GM19372 (cell line): Measurements from ENCODE around the gene DEGS1.

Experiments used
- ATAC-seq: cut with Tn5 transposase; IDR thresholded peaks from one replicate; pipeline ENCODE4 v1.9.1; 2021; ENCODE audit warnings: mild to moderate bottlenecking, low read depth, moderate library complexity; ENCODE audit not compliant: unreplicated experiment

The DEGS1 gene

DNA sequence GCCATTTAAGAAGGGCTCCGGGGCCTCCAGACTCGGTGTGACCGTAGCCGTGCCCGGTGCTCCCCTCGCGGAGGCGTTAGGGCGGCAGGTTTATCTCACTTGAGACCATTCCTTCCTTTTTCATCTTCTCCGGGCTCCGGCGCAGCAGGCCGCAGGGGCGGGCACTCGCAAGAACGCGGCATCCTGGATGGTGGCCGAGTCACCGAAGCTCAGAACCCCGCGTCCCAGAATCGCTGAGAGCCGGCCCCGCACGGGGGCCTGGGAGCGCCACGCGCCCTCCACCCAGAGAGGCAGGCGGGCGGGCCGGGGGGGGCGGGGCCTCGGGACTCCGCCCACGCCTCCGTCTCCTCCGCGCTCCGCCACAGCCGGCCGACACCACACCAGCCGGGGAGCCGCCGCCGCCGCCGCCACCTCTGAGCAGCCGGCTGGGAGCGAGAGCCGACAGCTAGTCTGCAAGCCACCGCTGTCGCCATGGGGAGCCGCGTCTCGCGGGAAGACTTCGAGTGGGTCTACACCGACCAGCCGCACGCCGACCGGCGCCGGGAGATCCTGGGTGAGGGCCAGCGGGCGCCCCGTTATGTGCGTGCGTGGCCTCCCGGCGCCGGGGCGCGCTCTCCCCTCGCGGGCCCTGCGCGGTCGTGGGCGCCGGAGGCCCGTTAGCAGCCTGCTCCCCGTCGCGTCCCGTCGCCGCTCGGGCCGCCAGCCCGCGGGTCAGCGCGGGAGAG is at the start of gene DEGS1:
Gene DEGS1 (plus strand): TSS at position 375 of the 725 bp plus-strand sequence. CDS start 97 bp downstream, at position 472.
- ATAC-seq = peak; percentile 52

DNA sequence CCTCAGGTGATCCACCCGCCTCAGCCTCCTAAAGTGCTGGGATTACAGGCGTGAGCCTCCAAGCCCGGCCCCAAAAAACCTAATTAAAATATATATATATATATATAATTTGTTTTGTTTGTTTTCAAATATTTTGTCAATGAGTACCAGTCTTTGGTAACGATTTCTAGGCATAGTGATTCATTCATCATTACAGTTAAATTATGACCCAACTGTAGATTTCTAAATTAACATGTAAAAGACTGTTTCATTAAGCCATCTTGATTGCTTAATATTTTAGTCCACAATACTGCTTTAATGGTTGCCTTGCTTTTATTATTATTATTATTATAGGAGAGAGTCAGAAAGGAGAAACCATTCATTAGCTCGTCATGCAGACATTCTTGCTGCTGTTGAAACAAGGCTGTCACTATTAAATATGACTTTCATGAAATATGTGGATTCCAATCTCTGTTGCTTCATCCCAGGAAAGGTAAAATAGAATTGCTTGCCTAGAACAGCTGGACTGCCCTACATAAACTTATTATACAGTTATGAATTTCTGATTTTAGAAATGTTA is 49.2 kb upstream of the DEGS1 start:
- no peak for ATAC-seq

DNA sequence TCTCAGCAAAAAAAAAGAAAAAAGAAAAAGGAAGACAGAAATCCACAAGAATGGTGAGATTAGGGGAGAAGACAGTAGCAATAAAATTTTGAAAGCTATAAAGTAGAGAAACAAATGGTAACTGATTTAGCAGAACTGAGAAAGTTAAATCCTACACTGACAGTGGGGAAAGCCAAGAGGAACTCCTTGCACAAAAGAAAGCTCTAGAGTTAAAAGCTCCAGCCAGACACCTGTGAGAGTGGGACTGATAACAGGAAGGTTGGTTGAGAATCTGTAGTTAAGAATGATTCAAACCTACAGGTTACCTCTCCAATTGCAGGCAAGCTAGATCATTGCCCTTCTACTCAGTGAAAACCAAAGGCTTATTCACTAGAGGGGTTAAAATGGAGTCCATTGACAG is 45.5 kb upstream of the DEGS1 start:
- no peak for ATAC-seq

DNA sequence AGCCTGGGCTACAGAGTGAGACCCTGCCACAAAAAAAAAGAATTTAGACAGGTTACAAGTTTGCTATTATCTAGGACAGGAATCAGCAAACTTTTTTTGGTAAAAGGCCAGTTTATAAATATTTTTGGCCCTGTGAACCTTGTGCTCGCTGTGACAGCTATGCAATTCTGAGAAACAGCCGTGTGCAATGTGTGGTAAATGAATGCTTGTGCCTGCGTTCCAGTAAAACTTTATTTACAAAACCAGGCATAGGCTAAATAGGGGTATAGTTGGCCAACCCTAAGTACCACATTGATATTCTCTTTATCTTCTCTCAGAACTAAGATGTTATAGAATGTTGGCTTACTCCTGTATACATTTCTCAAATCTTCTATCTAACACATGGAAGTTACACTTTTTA is 44.8 kb upstream of the DEGS1 start:
- no peak for ATAC-seq

DNA sequence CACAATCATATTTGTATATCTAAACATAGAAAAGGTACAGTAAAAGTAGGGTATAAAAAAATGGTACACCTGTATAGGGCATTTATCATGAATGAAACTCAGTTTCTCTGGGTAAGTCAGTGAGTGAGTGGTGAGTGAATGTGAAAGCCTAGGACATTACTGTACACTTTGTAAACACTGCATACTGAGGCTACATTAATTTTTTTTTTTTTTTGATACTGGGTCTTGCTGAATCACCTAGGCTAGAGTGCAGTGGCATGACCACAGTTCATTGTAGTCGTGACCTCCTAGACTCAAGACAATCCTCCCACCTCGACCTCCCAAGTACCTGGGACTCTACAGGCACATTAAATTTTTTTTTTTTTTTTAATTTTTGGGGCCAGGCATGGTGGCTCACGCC is 41.3 kb upstream of the DEGS1 start:
- ATAC-seq = no peak

DNA sequence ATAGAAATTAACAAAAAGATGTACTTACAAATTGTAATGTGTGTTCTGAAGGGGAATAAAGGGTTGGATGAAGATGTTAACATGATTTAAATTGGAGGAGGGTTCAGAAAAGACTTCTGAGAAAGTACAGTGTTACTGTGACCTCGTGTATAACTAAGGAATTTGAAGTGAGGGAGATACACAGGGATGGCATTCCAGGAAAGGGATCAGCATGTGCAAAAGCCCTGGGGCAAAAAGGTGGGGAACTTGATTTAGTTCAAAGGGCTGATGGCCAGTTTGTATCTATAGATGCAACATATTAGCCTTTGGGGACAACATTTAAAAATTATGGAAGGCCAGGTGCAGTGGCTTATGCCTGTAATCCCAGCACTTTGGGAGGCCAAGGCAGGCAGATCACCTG is 33.3 kb upstream of the DEGS1 start:
- no peak for ATAC-seq

DNA sequence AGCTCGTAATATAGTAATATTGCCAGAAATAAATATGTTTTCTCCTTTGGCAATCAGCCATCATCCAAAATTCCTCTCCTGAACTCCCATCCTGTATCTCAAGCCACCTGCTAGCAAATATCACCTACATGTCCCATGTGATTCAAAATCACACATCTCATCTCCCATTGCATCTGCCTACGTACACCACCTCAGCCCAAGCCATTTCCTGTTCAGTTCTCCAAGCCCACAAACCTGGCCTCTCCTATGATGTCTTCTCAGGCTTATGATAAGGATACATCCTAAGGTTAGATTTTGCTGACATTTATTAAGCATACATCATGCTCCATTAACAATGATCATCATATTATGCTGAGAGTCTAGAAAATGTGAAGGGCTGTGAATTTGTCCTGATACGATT is 31.9 kb upstream of the DEGS1 start:
- no peak for ATAC-seq

DNA sequence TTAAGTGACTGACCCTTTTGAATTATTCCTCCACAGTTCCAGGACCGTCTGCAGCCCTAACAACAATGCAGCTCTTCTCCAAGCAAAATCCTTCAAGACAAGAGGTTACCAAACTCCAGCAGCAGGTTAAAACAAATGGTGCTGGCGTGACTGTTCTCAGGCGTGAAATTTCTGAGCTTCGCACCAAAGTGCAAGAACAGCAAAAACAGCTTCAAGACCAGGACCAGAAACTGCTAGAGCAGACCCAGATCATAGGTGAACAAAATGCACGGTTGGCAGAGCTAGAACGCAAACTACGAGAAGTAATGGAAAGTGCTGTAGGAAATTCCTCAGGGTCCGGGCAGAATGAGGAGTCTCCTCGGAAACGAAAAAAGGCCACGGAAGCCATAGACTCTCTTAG is 25.7 kb upstream of the DEGS1 start:
- ATAC-seq = no peak

DNA sequence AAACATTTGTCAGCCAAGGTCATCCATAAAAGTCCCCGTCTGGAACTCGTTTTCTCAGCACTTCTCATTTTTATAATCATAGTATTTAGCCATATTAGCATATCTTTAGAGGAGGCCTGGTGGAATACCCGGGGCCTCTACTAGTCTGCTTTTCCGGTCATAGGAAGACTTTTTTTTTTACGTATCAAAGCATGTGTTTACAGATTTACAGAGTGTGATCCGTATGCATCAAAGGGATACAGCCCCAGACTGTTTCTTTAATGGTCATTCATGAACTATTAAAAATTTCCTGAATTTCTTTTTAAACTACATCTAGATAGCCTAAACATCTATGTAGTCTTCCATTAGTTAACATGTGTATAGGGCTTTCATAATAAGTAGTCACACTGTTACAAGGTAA is 23.5 kb upstream of the DEGS1 start:
- no peak for ATAC-seq

DNA sequence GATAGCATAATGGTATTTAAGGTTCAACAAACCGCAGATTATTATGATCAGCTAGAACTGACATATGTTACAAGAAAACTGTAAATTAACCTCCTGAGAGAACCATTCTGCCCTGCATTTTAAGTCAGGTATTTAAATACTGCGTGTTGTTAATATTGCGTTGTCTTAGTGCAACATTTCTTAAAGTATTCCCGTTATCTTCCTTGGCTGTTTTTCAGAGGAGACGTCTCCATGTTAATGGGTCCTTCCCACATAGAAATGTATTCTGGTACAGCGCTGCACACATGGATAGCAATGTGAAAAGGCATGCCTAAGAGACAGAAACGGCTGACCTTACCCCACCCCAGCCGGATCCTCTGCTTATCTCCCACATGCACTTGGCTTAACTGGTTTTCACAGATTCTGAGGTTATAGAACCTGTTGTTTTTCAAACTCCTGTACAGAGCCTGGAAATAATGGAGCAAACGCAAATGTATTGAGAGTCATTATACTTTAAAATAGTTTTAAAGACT is 22.8 kb upstream of the DEGS1 start:
- no peak for ATAC-seq

DNA sequence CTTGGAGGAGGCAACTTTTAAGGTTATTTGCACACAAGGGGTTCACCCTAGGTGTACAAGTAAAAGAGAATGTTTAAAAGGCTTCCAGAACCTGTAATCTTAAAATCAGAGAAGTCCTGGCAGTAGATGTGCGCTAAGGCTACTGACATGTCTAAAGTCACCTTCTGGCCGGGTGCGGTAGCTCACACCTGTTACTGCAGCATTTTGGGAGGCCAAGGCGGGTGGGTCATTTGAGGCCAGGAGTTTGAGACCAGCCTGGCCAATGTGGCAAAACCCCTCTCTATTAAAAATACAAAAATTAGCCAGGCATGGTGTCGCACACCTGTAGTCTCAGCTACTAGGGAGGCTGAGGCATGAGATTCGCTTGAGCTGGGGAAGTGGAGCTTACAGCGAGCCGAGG is 20.3 kb upstream of the DEGS1 start:
- ATAC-seq = no peak

DNA sequence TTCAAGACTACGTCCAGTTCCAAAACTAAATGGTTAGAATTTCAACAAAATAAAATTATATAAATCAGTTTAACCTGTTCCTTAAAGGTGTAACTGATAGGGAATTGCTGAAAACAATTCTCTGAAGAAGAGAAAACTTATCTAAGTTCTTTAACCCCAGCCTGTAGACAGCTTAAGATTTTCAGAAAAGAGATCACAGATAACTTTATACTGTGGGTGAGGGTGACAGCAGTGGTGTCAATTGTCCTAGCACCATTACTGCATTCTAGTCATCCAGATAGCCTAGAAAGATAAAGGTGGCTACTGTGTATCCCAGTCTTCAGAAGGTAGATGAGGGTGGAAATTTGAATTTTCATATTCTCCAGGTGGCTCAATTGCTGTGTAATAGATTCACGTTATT is 19.7 kb upstream of the DEGS1 start:
- no peak for ATAC-seq

DNA sequence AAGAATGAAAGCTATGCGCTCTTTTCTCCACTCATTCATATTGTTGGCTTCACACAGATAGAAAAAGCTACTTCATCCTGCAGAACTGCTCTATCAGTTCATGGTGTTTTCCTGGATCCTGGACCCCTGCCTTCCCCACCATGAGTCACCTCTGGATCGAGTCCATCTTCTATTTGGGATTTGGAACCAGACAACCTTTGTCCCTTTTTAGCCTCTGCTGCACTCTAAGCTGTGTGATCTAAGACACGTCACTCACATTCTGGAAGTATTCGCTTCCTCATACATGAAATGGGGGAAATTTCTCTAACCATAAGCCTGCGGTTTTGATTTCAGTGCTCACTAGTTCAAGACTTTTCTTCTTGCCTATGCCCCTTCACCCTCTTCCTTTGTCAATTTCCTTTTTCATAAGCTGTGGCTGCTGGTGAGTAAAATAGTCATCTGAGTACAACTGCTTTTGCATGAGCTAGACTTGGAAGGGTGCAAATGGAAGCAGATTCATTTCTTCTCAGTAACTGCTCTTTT is 14.1 kb upstream of the DEGS1 start:
- peak; percentile 89 for ATAC-seq

DNA sequence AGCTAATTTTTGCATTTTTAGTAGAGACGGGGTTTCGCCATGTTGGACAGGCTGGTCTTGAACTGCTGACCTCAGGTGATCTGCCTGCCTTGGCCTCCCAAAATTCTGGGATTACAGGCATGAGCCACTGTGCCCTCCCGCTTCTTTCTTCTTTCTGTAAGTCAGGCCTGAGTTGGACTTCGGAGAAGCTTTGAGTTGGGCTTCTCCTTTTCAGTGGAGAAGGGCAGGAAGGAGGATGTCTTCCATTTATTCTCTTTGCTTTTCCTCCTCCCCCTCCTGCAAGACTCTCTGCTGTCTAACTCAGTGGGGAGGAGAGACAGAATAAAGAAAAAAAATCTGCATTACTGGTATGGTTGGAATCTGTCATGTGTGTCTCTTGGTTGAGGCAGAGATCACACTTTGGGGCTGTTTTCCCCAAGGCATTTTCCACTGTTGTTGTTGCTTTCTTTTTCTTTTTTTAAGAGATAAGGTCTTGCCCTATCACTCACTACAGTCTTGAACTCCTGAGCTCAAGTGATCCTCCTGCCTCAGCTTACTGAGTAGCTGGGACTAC is 13.2 kb upstream of the DEGS1 start:
- no peak for ATAC-seq

DNA sequence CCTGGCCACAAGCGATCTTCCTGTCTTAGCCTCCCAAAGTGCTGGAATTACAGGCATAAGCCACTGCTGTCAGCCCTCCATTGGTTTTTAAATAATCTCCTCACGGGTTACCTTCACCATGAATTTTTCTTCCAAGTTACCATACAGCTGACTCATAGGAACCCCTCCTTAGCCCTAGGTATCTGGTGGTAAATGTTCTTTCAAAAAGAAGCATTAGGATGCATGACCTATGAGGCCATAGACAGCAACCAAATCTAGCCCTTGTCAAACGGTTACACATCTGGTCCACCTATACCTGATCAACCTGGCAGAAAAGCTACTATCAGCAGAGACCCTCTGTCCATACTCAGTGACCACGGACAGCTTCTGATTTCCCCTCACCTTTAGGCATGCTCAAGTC is 12.7 kb upstream of the DEGS1 start:
- ATAC-seq = no peak

DNA sequence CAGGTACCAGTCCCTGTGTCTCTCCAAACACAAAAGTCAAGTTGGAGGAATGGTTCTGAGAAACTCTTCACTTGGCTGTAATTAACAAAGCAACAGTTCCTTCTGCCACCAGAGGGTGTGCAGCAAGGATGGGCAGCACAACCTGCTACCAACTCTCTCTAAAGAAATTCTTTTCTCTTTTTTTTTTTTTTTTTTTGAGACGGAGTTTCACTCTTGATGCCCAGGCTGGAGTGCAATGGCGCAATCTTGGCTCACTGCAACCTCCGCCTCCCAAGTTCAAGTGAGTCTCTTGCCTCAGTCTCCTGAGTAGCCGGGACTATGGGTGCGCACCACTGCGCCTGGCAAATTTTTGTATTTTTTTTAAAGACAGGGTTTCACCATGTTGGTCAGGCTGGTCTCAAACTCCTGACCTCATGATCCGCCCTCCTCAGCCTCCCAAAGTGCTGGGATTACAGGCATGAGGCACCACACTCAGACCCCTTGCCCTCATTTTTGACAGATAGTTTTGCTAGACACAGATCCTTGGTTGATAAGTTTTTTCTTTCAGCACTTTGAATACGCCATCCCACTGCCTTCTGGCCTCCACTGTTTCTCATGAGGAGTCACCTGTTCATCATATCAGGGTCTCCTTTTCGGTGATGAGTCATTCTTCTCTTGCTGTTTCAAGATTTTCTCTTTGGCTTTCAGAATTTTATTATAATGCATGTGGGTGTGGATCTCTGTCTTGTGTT is 12.1 kb upstream of the DEGS1 start:
- ATAC-seq = no peak

DNA sequence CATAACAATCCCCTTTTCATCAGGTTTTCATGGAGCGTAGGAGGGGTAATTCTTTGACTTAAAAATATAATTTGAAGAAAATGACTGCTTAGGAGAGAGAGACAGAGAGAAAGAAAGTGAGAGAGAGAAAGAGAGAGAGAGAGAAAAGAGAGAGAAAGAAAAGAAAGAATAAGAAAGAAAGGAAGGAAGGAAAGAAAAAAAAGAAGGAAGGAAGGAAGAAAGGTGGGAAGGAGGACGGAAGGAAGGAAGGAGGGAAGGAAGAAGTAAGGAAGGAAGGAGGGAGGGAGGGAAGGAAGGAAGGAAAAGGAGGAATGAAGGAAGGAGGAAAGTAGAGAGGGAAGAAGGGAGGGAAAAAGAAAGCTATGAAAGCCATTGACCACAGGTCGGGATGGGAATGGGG is 10.8 kb upstream of the DEGS1 start:
- no peak for ATAC-seq

DNA sequence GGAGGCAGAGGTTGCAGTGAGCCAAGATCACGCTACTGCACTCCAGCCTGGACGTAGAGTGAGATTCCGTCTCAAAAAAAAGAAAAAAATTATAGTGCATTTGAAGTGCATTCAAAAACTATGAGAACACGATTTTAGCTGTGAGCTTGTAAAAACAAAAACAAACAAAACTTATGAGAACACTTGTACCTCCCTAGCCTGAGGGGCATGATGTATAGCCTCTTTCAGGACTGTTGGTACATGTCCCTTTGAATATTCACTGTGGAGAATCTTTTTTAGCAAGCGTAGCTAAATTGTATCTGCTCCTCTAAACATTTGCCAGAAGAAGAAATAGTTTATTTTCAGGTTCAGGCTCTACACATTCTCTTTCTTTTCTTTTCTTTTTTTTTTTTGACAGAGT is 9.5 kb upstream of the DEGS1 start:
- ATAC-seq = no peak

DNA sequence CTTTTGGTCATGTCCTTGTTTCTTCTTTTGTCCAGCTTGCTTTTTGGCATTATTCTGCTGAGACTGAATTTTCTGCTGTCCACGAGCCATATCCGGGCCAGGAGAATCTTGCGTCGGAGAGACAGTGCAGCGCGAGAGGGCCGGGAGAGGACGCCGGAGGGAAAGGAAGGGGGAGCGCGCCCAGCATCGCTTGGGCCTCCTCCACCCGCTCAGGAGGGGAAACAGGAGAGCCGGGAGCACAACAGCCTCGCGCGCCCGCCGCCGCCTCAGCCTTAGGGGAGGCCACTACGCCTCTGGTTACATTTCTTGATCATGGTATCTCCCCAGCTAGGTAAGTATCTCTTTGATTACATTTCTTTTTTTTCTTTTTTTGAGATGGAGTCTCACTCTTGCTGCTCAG is 7.4 kb upstream of the DEGS1 start:
- ATAC-seq = no peak

DNA sequence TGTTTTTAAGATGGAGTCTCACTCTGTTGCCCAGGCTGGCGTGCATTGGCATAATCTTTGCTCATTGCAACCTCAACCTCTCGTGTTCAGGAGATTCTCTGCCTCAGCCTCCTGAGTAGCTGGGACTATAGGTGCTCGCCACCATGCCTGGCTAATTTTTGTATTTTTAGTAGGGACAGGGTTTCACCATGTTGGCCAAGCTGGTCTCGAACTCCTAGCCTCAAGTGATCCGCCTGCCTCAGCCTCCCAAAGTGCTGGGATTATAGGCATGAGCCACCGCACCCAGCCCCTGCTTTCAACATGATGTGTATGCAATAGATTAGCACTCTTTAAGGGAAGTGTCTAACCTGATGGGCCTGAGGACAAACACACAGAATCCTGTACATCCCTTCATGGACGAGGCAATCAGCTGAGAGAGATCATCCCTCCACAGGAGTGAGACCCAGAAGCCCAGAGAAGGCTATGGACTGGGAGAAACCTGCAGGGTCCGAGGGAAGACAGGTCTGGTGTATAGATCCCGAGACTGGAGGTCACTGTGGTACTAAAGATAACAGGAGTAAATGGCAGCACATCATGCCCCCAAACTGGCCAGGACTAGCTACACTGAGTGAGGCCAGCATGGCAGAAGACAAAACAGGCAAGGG is 5.6 kb upstream of the DEGS1 start:
- ATAC-seq = no peak

DNA sequence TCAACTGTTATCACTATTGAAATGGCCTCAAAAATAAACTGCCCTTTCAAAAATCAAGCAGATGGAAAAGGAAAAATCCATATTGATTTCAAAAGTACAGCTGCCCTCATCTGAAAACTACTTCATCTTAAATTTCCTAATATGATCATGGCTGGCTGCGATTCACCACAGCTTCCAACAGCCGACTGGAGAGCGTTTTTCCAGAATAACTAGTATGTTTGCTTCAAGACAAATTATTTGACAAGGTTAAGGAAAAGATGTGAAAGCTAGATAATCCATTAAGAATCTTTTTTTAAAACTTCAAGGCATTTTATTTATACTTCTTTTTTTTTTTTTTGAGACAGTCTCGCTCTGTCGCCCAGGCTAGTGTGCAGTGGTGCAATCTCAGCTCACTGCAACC is 4.1 kb upstream of the DEGS1 start:
- ATAC-seq = no peak
